Endothelial cell of umbilical vein (primary cell): ENCODE measurements around the gene APRT. TPM values are rescaled to one million over a fixed set of nuclear protein-coding genes. Genes with fewer than 3 reads are reported as not detected.

Source experiments
- BruUV-seq: library from RNA; stranded (reverse); fragments of 400-500 nt; replicated peaks from 2 replicates; lab custom pipeline; 2021; lab: Mats Ljungman, UMichigan
- CTCF ChIA-PET: fragments of 300-600, 350-600 bp; sonication (Branson Sonifier 250); formaldehyde crosslinking; loops from one replicate; lab custom pipeline; 2021; ENCODE audit warnings: antibody characterized with exemption, inconsistent platforms; lab: Charles Lee
- POLR2A ChIA-PET: fragments of 300-600, 350-600 bp; sonication (Branson Sonifier 250); formaldehyde crosslinking; loops from one replicate; lab custom pipeline; 2021; ENCODE audit warnings: antibody characterized with exemption, inconsistent platforms; lab: Charles Lee
- DNase-seq: peaks from one replicate; pipeline ENCODE4 v3.0.0-alpha.2; 2011; ENCODE audit warnings: low read depth, low spot score
- FAIRE-seq: peaks from 2 replicates; lab custom pipeline; 2011; peaks lifted over from hg19 to GRCh38; lab: Jason Lieb, UNC
- H2AFZ ChIP-seq: 2 replicates; pipeline ENCODE4 v1.6.0; 2012; ENCODE audit warnings: low read depth, low read length, control low read depth, inconsistent platforms
- H3K27ac ChIP-seq: 2 replicates; pipeline ENCODE4 v1.5.1; 2011; ENCODE audit warnings: low read depth, mild to moderate bottlenecking, control low read depth, low read length, moderate library complexity; ENCODE audit not compliant: insufficient read depth
- H3K27me3 ChIP-seq, 2 experiments: 2 replicates each; pipeline versions ENCODE4 v1.6.0 to v1.6.1; 2011; ENCODE audit warnings: low read length in 2 of 2, mixed read lengths in 1 of 2; ENCODE audit not compliant: control insufficient read depth in 2 of 2, insufficient read depth in 2 of 2
- H3K36me3 ChIP-seq, 2 experiments: 2 replicates in 1 of 2; 3 replicates in 1 of 2; pipeline ENCODE4 v1.5.1; 2011; ENCODE audit warnings: low read length in 2 of 2, mild to moderate bottlenecking in 1 of 2, moderate library complexity in 1 of 2; ENCODE audit not compliant: control insufficient read depth in 2 of 2, insufficient read depth in 2 of 2; ENCODE audit errors: extremely low read depth in 1 of 2
- H3K4me1 ChIP-seq: 3 replicates; pipeline ENCODE4 v1.5.1; 2011; ENCODE audit warnings: mild to moderate bottlenecking, low read length; ENCODE audit not compliant: control insufficient read depth, insufficient read depth; ENCODE audit errors: extremely low read depth
- H3K4me2 ChIP-seq: 2 replicates; pipeline ENCODE4 v1.6.1; 2011; ENCODE audit warnings: low read length, control low read depth, mixed read lengths; ENCODE audit not compliant: insufficient read depth
- H3K4me3 ChIP-seq, 3 experiments: fragments of 200-600 bp in 1 of 3; sonication (generic), shearing (Covaris generic) in 1 of 3; replicated peaks in 1 of 3; 2 replicates each; pipeline ENCODE4 v1.5.1; 2011 to 2016; ENCODE audit warnings: control low read depth in 3 of 3, low read length in 3 of 3, mild to moderate bottlenecking in 2 of 3, inconsistent platforms in 1 of 3, low read depth in 1 of 3, moderate library complexity in 1 of 3; ENCODE audit not compliant: insufficient read depth in 1 of 3
- H3K79me2 ChIP-seq: 2 replicates; pipeline ENCODE4 v1.6.0; 2012; ENCODE audit warnings: low read length, inconsistent platforms; ENCODE audit not compliant: control insufficient read depth, insufficient read depth
- H3K9ac ChIP-seq: replicated peaks from 2 replicates; pipeline ENCODE3; 2011; ENCODE audit warnings: low read length, control low read depth; ENCODE audit not compliant: insufficient read depth; ENCODE audit errors: extremely low read depth
- H3K9me1 ChIP-seq: replicated peaks from 3 replicates; pipeline ENCODE4 v1.6.0; 2011; ENCODE audit warnings: mild to moderate bottlenecking, low read length; ENCODE audit not compliant: control insufficient read depth, insufficient read depth; ENCODE audit errors: extremely low read depth
- H3K9me3 ChIP-seq: replicated peaks from 2 replicates; pipeline ENCODE4 v1.5.1; 2012; ENCODE audit warnings: low read length, inconsistent platforms; ENCODE audit not compliant: control insufficient read depth, insufficient read depth
- H4K20me1 ChIP-seq: replicated peaks from 2 replicates; pipeline ENCODE3; 2011; ENCODE audit warnings: mild to moderate bottlenecking, low read length; ENCODE audit not compliant: control insufficient read depth, insufficient read depth; ENCODE audit errors: extremely low read depth
- CTCF ChIP-seq, 2 donors: IDR thresholded peaks; 1 replicate in 1 of 2; 2 replicates in 1 of 2; pipeline ENCODE4 v1.5.1; 2011; ENCODE audit warnings: low read length in 2 of 2, mild to moderate bottlenecking in 2 of 2, moderate library complexity in 2 of 2, control low read depth in 1 of 2, inconsistent platforms in 1 of 2, low read depth in 1 of 2; ENCODE audit not compliant: insufficient read depth in 1 of 2; ENCODE audit errors: extremely low read depth in 1 of 2
- EZH2 ChIP-seq: IDR thresholded peaks from 2 replicates; pipeline ENCODE4 v1.6.1; 2012; ENCODE audit warnings: borderline replicate concordance, low read depth, mild to moderate bottlenecking, moderate library complexity, low read length, inconsistent platforms; ENCODE audit not compliant: severe bottlenecking
- FOS ChIP-seq: IDR thresholded peaks from 2 replicates; pipeline ENCODE4 v1.6.1; 2011; ENCODE audit warnings: mild to moderate bottlenecking, low read length, moderate library complexity, borderline replicate concordance; ENCODE audit not compliant: insufficient read depth
- GATA2 ChIP-seq: IDR thresholded peaks from 2 replicates; pipeline ENCODE4 v1.7.0; 2011; ENCODE audit warnings: low read depth, mild to moderate bottlenecking, moderate library complexity, mixed read lengths, low read length; ENCODE audit not compliant: insufficient read length, insufficient read depth
- JUN ChIP-seq: IDR thresholded peaks from 2 replicates; pipeline ENCODE4 v1.6.1; 2011; ENCODE audit warnings: borderline replicate concordance, low read depth; ENCODE audit not compliant: insufficient read length, insufficient read depth
- MAX ChIP-seq: IDR thresholded peaks from 2 replicates; pipeline ENCODE4 v1.6.1; 2011; ENCODE audit not compliant: insufficient read depth, insufficient read length
- MYC ChIP-seq: IDR thresholded peaks from one replicate; pipeline ENCODE4 v1.6.1; 2011; ENCODE audit warnings: mild to moderate bottlenecking, low read depth, low read length
- POLR2A ChIP-seq: IDR thresholded peaks from 2 replicates; pipeline ENCODE4 v1.6.1; 2012; ENCODE audit warnings: low read depth, mild to moderate bottlenecking, control low read depth, low read length
- POLR2AphosphoS5 ChIP-seq: IDR thresholded peaks from 2 replicates; pipeline ENCODE4 v1.6.1; 2012; ENCODE audit warnings: low read depth, mild to moderate bottlenecking, control low read depth, low read length, moderate library complexity; ENCODE audit not compliant: insufficient read depth
- dilution Hi-C: fragments of 300-500 bp; cut with MboI; formaldehyde crosslinking; loops from one replicate; pipeline ENCODE4 v1.15.0; 2019; ENCODE audit warnings: low sequenced_read_pairs; ENCODE audit not compliant: extremely low pct_ligation_motif_present
- intact Hi-C: fragments of 100-400 bp; cut with micrococcal nuclease; formaldehyde crosslinking; loops from one replicate; pipeline ENCODE4 v1.10.0; 2022
- polyA plus RNA-seq, 4 experiments: library from polyadenylated mRNA; depleted of rRNA in 3 of 4; stranded (reverse) in 3 of 4; unstranded in 1 of 4; fragments of >200 nt; gene quantifications; 2 replicates each; pipeline versions ENCODE4 v1.2.1 to v1.2.3, GENCODE V29; 2011 to 2012; ENCODE audit warnings: missing spikeins in 1 of 4
- total RNA-seq: library from RNA; stranded (reverse); gene quantifications from 2 replicates; pipeline ENCODE4 v1.2.3, GENCODE V29; 2021

The APRT gene
- total and polyA plus RNA-seq, 2 donors (not counting 3 experiments of a cell fraction or from before 2014, with no cell fraction given), result 143 to 152 TPM

- Histone ChIP-seq H3K9ac (no peak overlapping the region), H3K4me1 (peaks cover 22% of the 10 kb centered on the region), H3K27ac (no peak overlapping the region), H2AFZ (no peak overlapping the region), H3K79me2 (peaks cover 95% of the 10 kb centered on the region), H3K4me3 (no peak overlapping the region), H3K9me1 (no peaks in the 10 kb centered on the region), H3K4me2 (no peak overlapping the region), H3K9me3 (no peaks in the 10 kb centered on the region), H4K20me1 (no peaks in the 10 kb centered on the region), H3K36me3 (peaks cover 0 to 3% of the 10 kb centered on the region in 2 experiments), H3K27me3 (no peaks in the 10 kb centered on the region)
- TF ChIP-seq JUN, result no peak
- no peak for TF ChIP-seq POLR2AphosphoS5
- TF ChIP-seq GATA2, result no peak
- no peak for TF ChIP-seq CTCF (IDR thresholded peaks at IDR 0.05; ENCODE audit: extremely low read depth in 1 of 2, insufficient read depth in 1 of 2, low read depth in 1 of 2, low read length in 2 of 2)
- no peak for TF ChIP-seq FOS
- TF ChIP-seq MYC, result no peak
- TF ChIP-seq POLR2A, result no peak
- no peak for TF ChIP-seq EZH2
- no peak for TF ChIP-seq MAX
- POLR2A ChIA-PET, result no interaction called here
- CTCF ChIA-PET, result interaction anchor here (2.6 to 3.2 kb wide), 2 partner anchors 9 to 37 kb away, joined by 17 to 21 read pairs; partner anchors contain the start of gene PIEZO1
- DNase-seq, result no peak
- dilution Hi-C loops, result no loop called here
- no TSS peak for BruUV-seq
- FAIRE-seq, result no peak
- intact Hi-C loops, result no loop called here
Measured at GRCh38 chr16:88774544-88775393, 37.0 kb downstream of the APRT start.
